ENCODE results near the gene CHRM5.

Gene CHRM5

DNA sequence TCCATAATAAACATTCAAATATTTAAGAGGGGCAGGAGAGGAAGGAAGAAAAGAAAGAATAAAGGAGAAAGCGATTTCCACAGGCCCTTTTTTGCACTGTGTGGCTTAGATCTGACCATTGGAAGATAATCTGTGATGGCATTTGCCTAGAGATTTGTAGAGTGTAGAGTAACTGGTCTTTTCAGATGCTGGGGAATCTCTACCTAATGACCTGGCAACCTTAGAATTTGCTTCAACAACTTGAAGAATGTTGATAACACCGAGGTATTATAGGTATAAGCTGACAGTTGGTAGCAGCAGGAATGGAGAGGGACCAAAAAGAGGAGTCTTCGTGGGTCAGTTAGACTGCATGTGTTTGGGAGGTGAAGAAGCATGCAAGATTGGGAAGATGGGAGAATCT, 91.6 kb downstream of the CHRM5 start:
- no peak overlapping the region for H3K9ac ChIP-seq (ENCODE audit: low read depth, low read length, poor library complexity, severe bottlenecking)
- H2AFZ ChIP-seq (ENCODE audit: low read length) = no peak overlapping the region
- H3K9me3 ChIP-seq (ENCODE audit: insufficient read depth, low read depth, low read length) = no peaks in the 10 kb centered on the region

GRCh38 chr15:34064438-34064837, 96.1 kb downstream of the CHRM5 start:
- Histone ChIP-seq H3K27me3 (ENCODE audit: insufficient read depth, low read length, poor library complexity, severe bottlenecking) (no peaks in the 10 kb centered on the region), H3K9ac (ENCODE audit: low read depth, low read length, poor library complexity, severe bottlenecking) (no peak overlapping the region), H3K36me3 (ENCODE audit: insufficient read depth, low read length) (no peaks in the 10 kb centered on the region), H4K20me1 (ENCODE audit: insufficient read depth, low read length, poor library complexity, severe bottlenecking) (no peaks in the 10 kb centered on the region), H2AFZ (ENCODE audit: low read length) (no peak overlapping the region), H3K9me3 (ENCODE audit: insufficient read depth, low read depth, low read length) (no peaks in the 10 kb centered on the region), H3K4me3 (ENCODE audit: low read length, poor library complexity, severe bottlenecking) (no peak overlapping the region), H3K4me1 (ENCODE audit: insufficient read depth, low read length, poor library complexity, severe bottlenecking) (peaks cover 5% of the 10 kb centered on the region), H3F3A (ENCODE audit: low read depth) (no peaks in the 10 kb centered on the region), H3K9me2 (replicated peaks; ENCODE audit: low read depth, low read length) (no peaks in the 10 kb centered on the region), H3K4me2 (ENCODE audit: low read depth, low read length, poor library complexity, severe bottlenecking) (no peak overlapping the region), H3K79me2 (ENCODE audit: insufficient read depth, low read length) (no peaks in the 10 kb centered on the region)
- TF ChIP-seq EZH2phosphoT487 (IDR thresholded peaks at IDR 0.05; ENCODE audit: borderline replicate concordance) (no peak), CTCF (conservative IDR thresholded peaks at IDR 0.05; ENCODE audit: low read length) (no peak)

More for the DNA sequence above, 91.6 kb downstream of the CHRM5 start:
- TF ChIP-seq EZH2phosphoT487 (IDR thresholded peaks at IDR 0.05; ENCODE audit: borderline replicate concordance) (no peak), CTCF (conservative IDR thresholded peaks at IDR 0.05; ENCODE audit: low read length) (no peak)
- Histone ChIP-seq H3K4me1 (ENCODE audit: insufficient read depth, low read length, poor library complexity, severe bottlenecking) (peaks cover 5% of the 10 kb centered on the region), H3K4me2 (ENCODE audit: low read depth, low read length, poor library complexity, severe bottlenecking) (no peak overlapping the region), H3K4me3 (ENCODE audit: low read length, poor library complexity, severe bottlenecking) (no peak overlapping the region), H3K79me2 (ENCODE audit: insufficient read depth, low read length) (no peaks in the 10 kb centered on the region), H3K36me3 (ENCODE audit: insufficient read depth, low read length) (no peaks in the 10 kb centered on the region), H3K9me2 (replicated peaks; ENCODE audit: low read depth, low read length) (no peaks in the 10 kb centered on the region), H4K20me1 (ENCODE audit: insufficient read depth, low read length, poor library complexity, severe bottlenecking) (no peaks in the 10 kb centered on the region), H3K27me3 (ENCODE audit: insufficient read depth, low read length, poor library complexity, severe bottlenecking) (no peaks in the 10 kb centered on the region), H3F3A (ENCODE audit: low read depth) (no peaks in the 10 kb centered on the region)

DNA sequence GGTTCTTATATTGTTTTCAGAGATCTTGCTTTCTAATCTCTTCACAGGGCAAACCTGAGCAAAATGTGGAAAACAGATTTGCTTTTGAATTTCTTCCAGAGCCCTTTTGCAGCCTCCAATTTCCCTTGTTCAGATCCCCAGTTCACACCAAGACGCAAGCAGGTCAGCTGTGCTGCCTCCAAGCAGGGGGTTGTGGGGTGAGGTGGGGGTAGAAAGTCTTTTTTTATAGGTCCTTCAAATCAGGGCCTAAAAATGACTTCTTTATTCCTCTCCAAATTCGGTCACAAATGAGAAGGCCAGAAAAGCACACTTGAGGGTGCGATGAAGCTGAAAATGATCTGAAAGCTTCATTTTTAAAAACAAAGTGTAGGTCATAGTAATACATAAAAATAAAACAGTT, 97.0 kb downstream of the CHRM5 start:
- no peak for TF ChIP-seq CTCF (conservative IDR thresholded peaks at IDR 0.05; ENCODE audit: low read length)
- TF ChIP-seq EZH2phosphoT487 (IDR thresholded peaks at IDR 0.05; ENCODE audit: borderline replicate concordance) = no peak
- Histone ChIP-seq H2AFZ (ENCODE audit: low read length) (no peak overlapping the region), H3K27me3 (ENCODE audit: insufficient read depth, low read length, poor library complexity, severe bottlenecking) (no peaks in the 10 kb centered on the region), H3K4me2 (ENCODE audit: low read depth, low read length, poor library complexity, severe bottlenecking) (no peak overlapping the region), H3K36me3 (ENCODE audit: insufficient read depth, low read length) (no peaks in the 10 kb centered on the region), H3K9me3 (ENCODE audit: insufficient read depth, low read depth, low read length) (no peaks in the 10 kb centered on the region), H3K9ac (ENCODE audit: low read depth, low read length, poor library complexity, severe bottlenecking) (no peak overlapping the region), H3F3A (ENCODE audit: low read depth) (no peaks in the 10 kb centered on the region), H3K9me2 (replicated peaks; ENCODE audit: low read depth, low read length) (no peaks in the 10 kb centered on the region), H3K4me3 (ENCODE audit: low read length, poor library complexity, severe bottlenecking) (no peak overlapping the region), H3K79me2 (ENCODE audit: insufficient read depth, low read length) (no peaks in the 10 kb centered on the region), H3K4me1 (ENCODE audit: insufficient read depth, low read length, poor library complexity, severe bottlenecking) (peaks cover 5% of the 10 kb centered on the region), H4K20me1 (ENCODE audit: insufficient read depth, low read length, poor library complexity, severe bottlenecking) (no peaks in the 10 kb centered on the region)
